Measurements from ENCODE around the gene MACROD2. TPM values are rescaled to one million over a fixed set of nuclear protein-coding genes. Genes with fewer than 3 reads are reported as not detected.

The MACROD2 gene
- total RNA-seq, 1 experiment from 2014 or later = 1.6 TPM

DNA sequence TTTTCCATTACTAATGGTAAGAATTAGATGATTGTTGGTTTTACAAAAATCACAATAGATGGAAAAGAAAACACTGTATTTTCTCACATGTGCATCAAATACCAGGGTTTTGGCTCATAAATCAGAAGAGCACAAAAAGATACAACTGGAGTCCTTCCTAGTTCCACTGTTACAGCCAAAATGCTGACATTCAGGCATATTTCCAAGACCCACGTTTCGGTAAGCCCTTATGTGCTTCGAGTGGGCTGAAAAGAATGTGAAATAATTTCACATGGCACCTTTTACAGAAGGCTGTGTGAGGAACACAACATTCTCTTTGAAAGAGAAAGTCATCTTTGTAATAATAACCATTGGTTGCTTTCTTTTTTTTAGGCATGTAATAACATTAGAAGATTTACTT is 668.8 kb downstream of the MACROD2 start:
- Mint-ChIP-seq H3K27me3 (ENCODE audit: low read depth) (no peaks in the 10 kb centered on the region), H3K36me3 (ENCODE audit: insufficient read depth in 1 of 3, low read depth in 3 of 3) (no peaks in the 10 kb centered on the region)

More for the DNA sequence above, 668.8 kb downstream of the MACROD2 start:
- no peak overlapping the region for H2AFZ ChIP-seq (ENCODE audit: low read length)
- no peak overlapping the region for H2BK120ac ChIP-seq (ENCODE audit: low read depth, low read length, poor library complexity, severe bottlenecking)
- H3K27me3 ChIP-seq (ENCODE audit: insufficient read depth, low read length) = no peaks in the 10 kb centered on the region
- H4K20me1 ChIP-seq (ENCODE audit: control insufficient read depth, insufficient read depth, insufficient read length) = no peaks in the 10 kb centered on the region
- no peak overlapping the region for H3K4me3 Mint-ChIP-seq
- no peak overlapping the region for H3K4me2 ChIP-seq (ENCODE audit: insufficient read depth, insufficient read length, low read length)
- no peak for TF ChIP-seq CTCF (conservative IDR thresholded peaks at IDR 0.05)
- H2BK20ac ChIP-seq (ENCODE audit: low read depth, low read length, poor library complexity, severe bottlenecking) = no peak overlapping the region
- no peak overlapping the region for H3K18ac ChIP-seq (ENCODE audit: insufficient read length, low read depth, low read length)
- H4K5ac ChIP-seq (ENCODE audit: insufficient read length, low read depth, low read length) = no peak overlapping the region
- no peak overlapping the region for H3T11ph ChIP-seq (ENCODE audit: low read length)
- no peak overlapping the region for H2BK12ac ChIP-seq (ENCODE audit: insufficient read length, low read depth, low read length)
- H3K23ac ChIP-seq (ENCODE audit: insufficient read length, low read depth, low read length) = no peak overlapping the region
- no peaks in the 10 kb centered on the region for H3K79me1 ChIP-seq (ENCODE audit: insufficient read depth, low read depth, low read length, poor library complexity, severe bottlenecking)
- no peak overlapping the region for H2AK5ac ChIP-seq (ENCODE audit: insufficient read length, low read length)
- DNase-seq = no peak
- no peaks in the 10 kb centered on the region for H3K4me1 ChIP-seq (ENCODE audit: insufficient read depth, low read length)
- H3K27ac ChIP-seq (ENCODE audit: insufficient read length, low read depth, low read length) = no peak overlapping the region
- no peak overlapping the region for H3K56ac ChIP-seq (ENCODE audit: insufficient read length, low read depth, low read length)
- H3K27ac Mint-ChIP-seq = no peak overlapping the region
- no peaks in the 10 kb centered on the region; a peak in 1 of 5 replicates for H3K9me3 Mint-ChIP-seq
- no peak overlapping the region for H3K14ac ChIP-seq (ENCODE audit: insufficient read depth, low read length)
- no peak overlapping the region for H3K9ac ChIP-seq (ENCODE audit: extremely low read depth, insufficient read length, low read length)
- no peaks in the 10 kb centered on the region for H3K79me2 ChIP-seq (ENCODE audit: insufficient read depth, low read length)
- H3K4ac ChIP-seq (ENCODE audit: low read depth, low read length) = no peak overlapping the region
- no CpG with 5 or more reads among the region's 3 CpGs for WGBS (ENCODE audit: extremely low coverage, insufficient read length, low lambda C conversion rate)
- peaks cover 3 to 5% of the 10 kb centered on the region in 2 experiments; a peak in 1 of 4 replicates for H3K4me1 Mint-ChIP-seq
- no peak overlapping the region for H4K8ac ChIP-seq (replicated peaks; ENCODE audit: insufficient read length, low read depth, low read length)
- H2BK5ac ChIP-seq (ENCODE audit: insufficient read length, low read length) = no peak overlapping the region
- H2BK15ac ChIP-seq (ENCODE audit: low read depth, low read length) = no peak overlapping the region
- H4K91ac ChIP-seq (ENCODE audit: insufficient read length, low read depth, low read length) = no peak overlapping the region
- no peaks in the 10 kb centered on the region for H3K23me2 ChIP-seq (ENCODE audit: insufficient read length, low read depth, low read length, poor library complexity, severe bottlenecking)
- no peaks in the 10 kb centered on the region for H3K9me3 ChIP-seq (ENCODE audit: control insufficient read depth, low read depth, low read length)

All from H9 (cell line).